ENCODE results near the gene NRXN3. TPM values are rescaled to one million over a fixed set of nuclear protein-coding genes. Genes with fewer than 3 reads are reported as not detected.

Gene NRXN3
- total and polyA plus RNA-seq, 2 of the 4 experiments (the other 2 are of a cell fraction), result 4.8 to 25.1 TPM

DNA sequence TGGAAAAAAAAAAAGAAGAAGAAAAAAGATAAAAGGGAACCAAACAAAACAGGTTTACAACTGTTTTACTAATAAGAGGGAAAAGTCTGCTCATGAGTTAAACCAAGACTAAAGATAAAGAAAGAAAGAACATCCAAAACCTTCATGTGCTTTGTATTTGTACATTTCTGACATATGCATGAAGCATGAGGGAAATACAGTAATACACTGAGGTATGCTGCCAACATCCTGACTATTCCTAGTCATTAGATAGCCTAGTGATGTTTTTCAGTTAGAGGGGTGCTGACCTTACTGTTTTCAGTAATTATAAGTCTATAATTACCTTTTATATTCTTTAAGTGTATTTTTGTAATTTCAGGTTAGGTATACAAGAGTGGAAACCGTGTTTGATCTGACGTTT lies 1247.8 kb downstream of the NRXN3 start:
- Histone ChIP-seq H3K14ac (replicated peaks; ENCODE audit: low read depth, low read length) (0 out of 2 replicates have a peak overlapping the region, but pooled peaks have one; percentile 13), H3K9me1 (ENCODE audit: insufficient read depth, low read length) (no peaks in the 10 kb centered on the region), H4K20me1 (ENCODE audit: insufficient read depth, low read length) (no peaks in the 10 kb centered on the region), H3K9me3 (ENCODE audit: control insufficient read depth, insufficient read depth, low read length) (no peaks in the 10 kb centered on the region), H3K4me2 (ENCODE audit: low read depth, low read length) (peak overlapping the region; percentile 61; the same call in 1 of the 2 replicates), H3K27me3 (ENCODE audit: control insufficient read depth, insufficient read depth, low read length) (no peaks in the 10 kb centered on the region), H2AK5ac (ENCODE audit: low read depth, low read length) (no peak overlapping the region), H3K23ac (ENCODE audit: low read depth, low read length) (no peak overlapping the region), H3K27ac (ENCODE audit: insufficient read depth, low read length) (no peak overlapping the region), H4K91ac (ENCODE audit: insufficient read depth, low read depth, low read length) (no peak overlapping the region), H3K9ac (ENCODE audit: low read depth, low read length) (no peak overlapping the region), H4K5ac (ENCODE audit: low read depth, low read length) (peak overlapping the region; percentile 58; the same call in 1 of the 2 replicates), H3K79me1 (ENCODE audit: low read depth in 1 of 2, low read length in 2 of 2) (no peaks in the 10 kb centered on the region; a peak in 1 of 4 replicates), H3K4me1 (ENCODE audit: control insufficient read depth, insufficient read depth, low read length) (no peaks in the 10 kb centered on the region; the same call in 1 of the 2 replicates), H2BK15ac (ENCODE audit: low read depth, low read length) (0 out of 3 replicates have a peak overlapping the region, but pooled peaks have one; percentile 5), H2BK5ac (ENCODE audit: low read depth, low read length, poor library complexity, severe bottlenecking) (peak overlapping the region; percentile 52), H2BK20ac (ENCODE audit: low read depth, low read length) (no peak overlapping the region), H4K8ac (ENCODE audit: low read depth in 2 of 2, low read length in 2 of 2) (peak overlapping the region in 1 of 2 experiments; percentile 19; a peak in 1 of 4 replicates), H3K56ac (ENCODE audit: extremely low read depth, insufficient read depth, low read length) (no peak overlapping the region), H2BK120ac (ENCODE audit: low read depth, low read length) (0 out of 2 replicates have a peak overlapping the region, but pooled peaks have one; percentile 23), H2AK9ac (replicated peaks; ENCODE audit: low read depth, low read length, poor library complexity) (no peak overlapping the region), H3K4me3 (ENCODE audit: insufficient read depth, low read depth, low read length) (no peak overlapping the region), H3K4ac (ENCODE audit: low read depth, low read length) (no peak overlapping the region), H3K36me3 (ENCODE audit: control insufficient read depth, insufficient read depth, low read length) (no peaks in the 10 kb centered on the region), H2AFZ (replicated peaks; ENCODE audit: low read length, poor library complexity) (no peak overlapping the region), H3K18ac (ENCODE audit: low read depth, low read length) (peak overlapping the region; percentile 16; the same call in 1 of the 2 replicates)
- CTCF ChIA-PET, result interaction anchor here (0.7 kb wide), 1 partner anchor 1382 kb away, joined by 4 read pairs; no protein-coding TSS in a partner anchor
- no peak for ATAC-seq (ENCODE audit: low read depth)
- no TSS peak for BruUV-seq (replicated peaks)
- dilution Hi-C loops (cut with HindIII; ENCODE audit: low sequenced_read_pairs, unreplicated experiment) (no loop called here), intact Hi-C loops (cut with micrococcal nuclease) (no loop called here), in situ Hi-C loops (cut with MboI; ENCODE audit: low sequenced_read_pairs) (no loop called here)
- TF ChIP-seq NFE2L2 (IDR thresholded peaks at IDR 0.05; ENCODE audit: low read depth, low read length) (no peak), MAZ (IDR thresholded peaks at IDR 0.05; ENCODE audit: borderline replicate concordance, low read depth, low read length) (no peak), RAD21 (IDR thresholded peaks at IDR 0.05; ENCODE audit: low read length) (no peak), POLR2A (IDR thresholded peaks at IDR 0.05; ENCODE audit: low read depth, low read length) (no peak)
- WGBS, 2 experiments (ENCODE audit: extremely low coverage in 2 of 2, insufficient read length in 1 of 2), result no CpG with 5 or more reads among the region's 2 CpGs
- POLR2A ChIA-PET (ENCODE audit: unreplicated experiment), result no interaction called here
- DNase-seq, result peak; percentile 57

All from IMR-90 (cell line).